GM19395 (cell line): ENCODE measurements around the gene LMAN2L.

Experiments
- ATAC-seq: cut with Tn5 transposase; IDR thresholded peaks from one replicate; pipeline ENCODE4 v1.9.1; 2021; ENCODE audit warnings: mild to moderate bottlenecking, moderate library complexity; ENCODE audit not compliant: unreplicated experiment

LMAN2L gene

DNA sequence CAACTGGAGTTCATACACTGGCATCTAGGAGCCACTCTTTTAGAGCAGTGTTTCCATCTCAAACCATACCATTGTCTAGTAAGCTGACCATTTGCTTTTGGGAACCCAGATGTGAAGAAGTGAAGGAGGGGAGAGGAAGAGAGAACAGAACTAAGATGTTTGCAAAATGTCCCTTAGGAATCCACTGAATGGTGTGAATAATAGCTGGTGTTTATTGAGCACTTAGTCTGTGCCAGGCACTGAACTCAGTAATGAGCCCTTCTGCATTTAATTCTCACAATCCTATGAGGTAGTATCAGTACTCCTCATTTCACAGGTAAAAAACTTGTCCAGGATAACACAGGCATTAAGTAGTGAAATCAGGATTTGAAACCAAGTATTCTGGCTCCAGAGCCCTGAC, 23.5 kb downstream of the LMAN2L start:
- ATAC-seq: no peak

DNA sequence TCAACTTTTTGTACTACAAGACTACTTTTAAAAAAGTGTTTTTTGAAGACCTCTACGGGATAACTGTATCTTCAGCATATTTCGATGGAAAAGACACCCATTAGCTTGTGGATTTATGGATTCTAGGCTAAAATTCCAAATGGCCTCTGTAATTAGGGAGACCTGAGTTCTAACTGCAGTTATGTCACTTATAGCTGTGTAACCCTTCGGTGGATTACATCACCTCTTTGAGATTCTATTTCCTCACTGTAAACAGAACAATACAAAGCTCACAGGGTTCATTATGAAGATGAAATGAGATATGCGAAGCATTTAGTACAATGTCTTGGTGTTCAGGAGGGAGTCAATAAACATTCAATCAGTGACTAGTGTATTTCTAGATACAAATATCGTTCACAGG, 24.2 kb downstream of the LMAN2L start:
- ATAC-seq: no peak

DNA sequence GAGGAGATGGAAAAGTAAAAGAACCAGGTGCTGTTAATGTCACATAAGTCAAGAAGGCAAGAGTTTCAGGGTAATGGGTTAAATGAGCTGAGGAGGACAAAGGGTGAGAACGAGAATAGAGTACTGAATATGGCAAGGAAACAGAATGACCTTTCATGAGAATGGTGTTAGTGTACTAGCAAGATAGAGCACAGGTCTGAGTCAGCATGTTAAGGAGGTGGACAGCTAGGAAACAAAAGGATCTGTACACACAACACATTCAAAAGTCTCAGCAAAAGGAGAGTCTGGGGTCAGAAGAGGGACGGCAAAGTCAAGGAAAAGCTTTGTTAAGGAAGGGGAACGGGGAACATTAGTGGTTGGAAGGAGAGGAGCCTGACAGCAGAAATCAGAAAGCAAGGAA, 28.9 kb downstream of the LMAN2L start:
- ATAC-seq: no peak

GRCh38 chr2:96703021-96703751, 36.7 kb downstream of the LMAN2L start:
- ATAC-seq: no peak

- no peak for ATAC-seq
Measured at GRCh38 chr2:96702098-96702785, 37.6 kb downstream of the LMAN2L start.

DNA sequence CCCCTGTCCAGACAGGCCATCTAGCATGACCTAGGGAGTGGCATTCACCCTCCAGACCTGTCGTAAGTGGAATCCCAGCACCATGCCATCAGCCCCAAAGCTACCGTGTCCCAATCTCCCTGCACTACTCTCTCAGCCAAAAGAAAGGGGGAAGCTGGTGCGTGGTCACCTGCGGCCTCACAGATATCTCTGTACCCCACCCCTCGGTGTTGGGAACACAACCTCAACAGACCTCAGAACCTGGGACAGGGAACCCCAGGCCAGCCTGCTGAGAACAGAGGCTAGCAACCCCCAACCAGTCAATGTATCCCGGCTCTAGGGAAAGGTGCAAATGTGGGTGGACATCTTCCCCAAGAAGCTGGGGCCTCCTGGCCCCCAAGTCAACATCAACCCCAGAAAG, 38.2 kb downstream of the LMAN2L start:
- no peak for ATAC-seq

GRCh38 chr2:96700086-96700485, 39.8 kb downstream of the LMAN2L start:
- no peak for ATAC-seq

DNA sequence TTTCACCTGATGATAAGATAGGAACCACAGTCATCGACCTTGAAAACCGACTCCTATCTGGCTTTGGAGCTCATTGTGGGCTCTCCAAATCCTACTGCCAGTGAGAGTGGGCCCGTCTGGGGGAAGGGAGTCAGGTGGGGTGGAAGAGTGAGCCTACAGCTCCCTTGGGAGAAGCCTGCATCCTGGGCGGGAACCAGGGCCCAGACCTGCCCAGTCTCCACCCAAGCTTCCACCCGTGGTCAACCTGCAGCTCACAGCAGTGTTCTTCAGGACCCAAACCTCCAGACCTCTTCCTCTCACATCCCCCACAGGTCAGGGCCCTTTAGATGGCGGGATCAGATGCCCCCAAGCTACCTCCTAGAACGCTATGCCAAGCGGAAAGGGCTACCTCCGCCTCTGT, 40.2 kb downstream of the LMAN2L start:
- ATAC-seq: no peak

GRCh38 chr2:96699021-96699420, 40.8 kb downstream of the LMAN2L start:
- ATAC-seq: no peak

DNA sequence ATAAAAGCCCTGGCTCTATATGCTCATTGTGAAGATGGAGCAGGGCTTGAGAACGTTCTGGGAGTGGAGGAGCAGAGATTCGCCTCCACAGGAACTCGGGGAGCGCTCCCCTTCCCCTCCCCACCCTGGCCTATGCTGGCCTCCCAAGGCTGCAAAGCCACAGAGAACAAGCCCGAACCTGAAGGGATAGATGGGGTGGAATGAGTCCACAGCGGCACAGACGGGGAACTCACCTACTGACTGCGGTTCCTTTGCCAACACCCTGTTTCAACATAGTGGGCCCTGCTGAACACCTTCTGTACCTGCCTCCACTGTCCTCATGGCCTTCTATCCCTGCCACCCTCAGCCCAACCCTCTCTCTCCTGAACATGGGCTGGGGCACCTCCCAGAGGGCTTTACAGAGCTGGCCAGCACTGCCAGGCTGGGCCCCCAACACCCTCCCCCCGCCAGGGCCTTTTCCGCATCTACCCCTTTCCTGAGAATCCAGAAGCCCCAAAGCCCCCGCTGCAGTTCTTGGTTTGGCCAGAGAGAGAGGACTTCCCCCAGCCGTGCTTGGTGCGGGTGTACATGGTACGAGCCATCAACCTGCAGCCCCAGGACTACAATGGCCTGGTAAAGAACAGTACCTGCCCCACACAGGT, 41.5 kb downstream of the LMAN2L start:
- ATAC-seq: no peak

- no peak for ATAC-seq
Measured at GRCh38 chr2:96697476-96697875, 42.4 kb downstream of the LMAN2L start.

DNA sequence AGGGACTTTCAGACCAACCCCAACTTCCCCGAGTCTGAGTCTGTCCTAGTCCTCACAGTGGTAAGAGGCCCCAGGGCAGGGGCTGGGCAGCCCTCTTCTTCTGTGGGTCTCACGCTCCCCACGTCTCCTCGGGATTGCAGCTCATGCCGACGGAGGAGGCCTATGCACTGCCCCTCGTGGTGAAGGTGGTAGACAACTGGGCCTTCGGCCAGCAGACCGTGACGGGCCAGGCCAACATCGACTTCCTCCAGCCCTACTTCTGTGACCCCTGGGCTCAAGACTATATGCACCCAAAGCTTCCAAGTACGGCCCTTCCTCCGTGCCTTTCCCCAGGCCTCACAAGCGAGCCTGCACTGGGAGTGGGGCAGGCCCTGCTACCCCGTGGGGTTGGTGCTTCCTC, 44.3 kb downstream of the LMAN2L start:
- no peak for ATAC-seq

- no peak for ATAC-seq
Measured at GRCh38 chr2:96694816-96695455, 44.9 kb downstream of the LMAN2L start.

DNA sequence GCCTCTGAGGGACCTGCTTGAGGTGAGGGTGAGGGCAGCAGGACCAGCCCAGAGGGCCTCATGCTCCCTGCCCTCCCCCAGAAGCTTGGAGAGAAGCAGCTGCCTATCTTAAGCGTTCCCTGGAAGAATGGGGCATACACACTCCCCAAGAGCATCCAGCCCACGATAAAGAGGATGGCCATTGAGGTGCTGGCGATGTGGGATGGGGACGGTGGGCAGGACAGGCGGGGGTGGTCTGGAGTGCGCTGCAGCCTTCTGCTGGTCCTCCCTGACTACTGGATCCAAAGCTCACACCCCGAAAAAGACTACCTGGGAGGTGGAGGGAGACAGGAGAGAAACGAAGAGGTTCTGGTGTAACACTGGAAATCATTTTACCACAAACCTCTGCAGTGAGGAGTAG, 45.6 kb downstream of the LMAN2L start:
- ATAC-seq: no peak

DNA sequence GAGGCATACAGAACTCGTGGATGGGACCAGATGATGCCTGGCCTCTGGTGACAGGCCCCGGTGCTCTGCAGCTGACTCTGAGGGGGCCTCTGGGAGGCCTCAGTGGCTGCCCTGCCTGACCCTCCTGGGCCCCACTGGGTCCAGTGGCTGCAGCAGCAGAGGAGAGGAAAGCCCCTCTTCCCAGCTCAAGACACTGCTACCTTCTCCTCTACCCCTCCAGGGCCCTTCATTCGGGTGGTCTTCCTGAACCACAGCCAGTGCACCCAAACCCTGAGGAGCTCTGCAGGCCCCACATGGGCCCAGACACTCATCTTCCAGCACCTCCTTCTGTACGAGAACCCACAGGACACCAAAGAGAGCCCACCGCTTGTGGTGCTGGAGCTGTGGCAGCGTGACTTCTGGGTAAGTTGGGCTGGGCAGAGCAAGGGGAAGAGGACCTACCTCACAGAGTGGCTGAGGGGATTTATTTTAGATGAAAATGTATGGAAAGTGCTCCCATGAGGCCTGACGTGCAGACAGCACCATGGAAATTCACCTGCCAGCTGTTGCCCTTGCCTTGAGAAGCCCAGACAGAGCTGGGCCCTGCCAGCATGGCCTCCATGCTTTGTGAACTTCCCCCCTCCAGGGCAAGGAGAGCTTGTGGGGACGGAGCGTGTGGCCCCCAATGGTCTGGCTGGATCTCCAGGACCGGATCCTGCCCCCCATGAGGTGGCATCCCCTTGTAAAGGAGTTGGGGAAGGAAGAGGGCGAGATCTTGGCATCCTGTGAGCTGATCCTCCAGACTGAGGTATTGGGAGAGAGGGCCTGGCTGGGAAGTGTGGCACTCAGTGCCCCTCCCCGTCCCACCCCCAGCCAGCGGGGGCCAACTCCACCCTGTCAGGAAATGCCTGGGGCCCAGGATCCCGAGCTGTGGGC, 46.3 kb downstream of the LMAN2L start:
- no peak for ATAC-seq

DNA sequence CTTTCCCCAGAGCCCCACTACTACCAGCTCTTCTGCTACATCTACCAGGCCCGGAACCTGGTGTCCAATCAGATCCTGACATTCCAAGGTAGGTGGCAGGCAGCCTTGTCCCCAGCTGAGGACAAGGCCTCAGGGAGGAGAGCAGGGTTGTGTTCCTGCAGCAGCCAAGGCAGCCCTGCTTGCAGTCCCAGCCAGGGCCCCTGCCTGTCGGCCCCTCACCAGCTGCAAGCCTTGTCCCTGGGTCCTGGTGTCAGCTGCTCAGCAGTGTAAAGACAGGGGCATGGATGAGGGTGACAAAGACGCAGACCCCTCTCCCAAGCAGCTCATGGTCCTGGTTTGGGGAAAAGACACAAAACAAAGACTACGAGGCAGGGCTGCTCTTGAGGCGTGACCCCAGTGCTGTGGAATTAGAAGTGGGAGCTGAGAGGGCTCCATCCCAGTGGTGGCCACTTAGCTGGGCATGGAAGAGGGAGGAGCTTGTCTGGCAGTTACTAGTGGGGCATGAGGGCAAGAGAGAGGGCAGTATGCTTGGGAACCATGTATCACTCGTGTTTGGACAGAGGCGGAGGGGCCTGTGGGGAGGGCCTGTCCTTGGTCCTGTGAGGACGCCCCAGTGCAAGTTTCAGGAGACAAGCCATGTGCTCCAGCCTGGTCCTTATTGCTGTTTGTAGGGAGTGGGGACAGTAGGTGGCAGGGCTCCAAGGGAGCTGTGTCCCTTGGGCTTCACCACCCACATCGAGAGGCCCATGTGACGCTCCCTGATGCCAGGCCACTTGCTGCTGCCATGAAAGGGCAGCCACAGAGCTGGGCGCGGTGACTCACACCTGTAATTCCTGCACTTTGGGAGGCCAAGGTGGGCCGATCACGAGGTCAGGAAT, 47.5 kb downstream of the LMAN2L start:
- ATAC-seq: no peak

GRCh38 chr2:96691022-96691612, 48.7 kb downstream of the LMAN2L start:
- ATAC-seq: no peak

GRCh38 chr2:96690306-96691021, 49.4 kb downstream of the LMAN2L start:
- no peak for ATAC-seq
